ENCODE measurements around the gene HOXD1.

Gene HOXD1

GRCh38 chr2:176154576-176155252 lies 33.8 kb upstream of the HOXD1 start:
- DNase-seq: no peak

- DNase-seq: no peak
These were observed 33.0 kb upstream of the HOXD1 start for GRCh38 chr2:176155356-176156044.

GRCh38 chr2:176156301-176156806 lies 32.1 kb upstream of the HOXD1 start:
- DNase-seq: no peak

- no peak for DNase-seq
These were observed 31.5 kb upstream of the HOXD1 start, which contains the start of gene HOXD3 for GRCh38 chr2:176156807-176157498. Gene HOXD3, plus strand, starts transcription at chr2:176157307. Its CDS starts 11,808 bp downstream, at chr2:176169115.

GRCh38 chr2:176157499-176158185 lies 30.8 kb upstream of the HOXD1 start:
- DNase-seq: no peak

- no peak for DNase-seq
These were observed 30.3 kb upstream of the HOXD1 start for GRCh38 chr2:176158186-176158591.

GRCh38 chr2:176158855-176159662 lies 29.4 kb upstream of the HOXD1 start:
- DNase-seq: no peak

GRCh38 chr2:176159663-176160250 lies 28.7 kb upstream of the HOXD1 start:
- DNase-seq: no peak

- DNase-seq: no peak
These were observed 28.1 kb upstream of the HOXD1 start for GRCh38 chr2:176160251-176160985.

- no peak for DNase-seq
These were observed 27.3 kb upstream of the HOXD1 start for GRCh38 chr2:176160986-176161824.

- no peak for DNase-seq
These were observed 26.4 kb upstream of the HOXD1 start for GRCh38 chr2:176161825-176162626.

GRCh38 chr2:176162911-176163671 lies 25.4 kb upstream of the HOXD1 start:
- DNase-seq: no peak

- no peak for DNase-seq
These were observed 24.8 kb upstream of the HOXD1 start for GRCh38 chr2:176163672-176164056.

GRCh38 chr2:176164201-176164600 lies 24.3 kb upstream of the HOXD1 start:
- DNase-seq: no peak

- no peak for DNase-seq
These were observed 23.7 kb upstream of the HOXD1 start for GRCh38 chr2:176164611-176165369.

- no peak for DNase-seq
These were observed 23.0 kb upstream of the HOXD1 start for GRCh38 chr2:176165370-176166050.

GRCh38 chr2:176166272-176166671 lies 22.2 kb upstream of the HOXD1 start:
- DNase-seq: no peak
